HAP-1 (cell line): ENCODE results near the gene ACAD8.
A peak's percentile ranks its signal among the peaks of the same experiment; 100 is the strongest.
"Not testable (repeated sequence)": the region's sequence is repeated elsewhere in the genome, so short reads cannot be mapped to it uniquely, and the experiment has no call there.

ENCODE experiments used
- DNase-seq, 2 experiments: peaks; one replicate each; pipeline ENCODE4 v3.0.0-alpha.2; 2016 to 2020; ENCODE audit warnings: low spot score in 2 of 2
- H3K27me3 ChIP-seq: fragments of 250-450 bp; sonication (Bioruptor Pico); 2 replicates; pipeline ENCODE4 v1.5.1; 2020; ENCODE audit warnings: low read depth, mild to moderate bottlenecking, moderate library complexity
- H3K36me3 ChIP-seq: fragments of 250-450 bp; sonication (Bioruptor Pico); replicated peaks from 2 replicates; pipeline ENCODE4 v1.5.1; 2020; ENCODE audit warnings: mild to moderate bottlenecking
- H3K4me1 ChIP-seq: fragments of 250-450 bp; sonication (Bioruptor Pico); 2 replicates; pipeline ENCODE4 v1.5.1; 2020; ENCODE audit warnings: mild to moderate bottlenecking
- H3K4me3 ChIP-seq: fragments of 250-450 bp; sonication (Bioruptor Pico); 2 replicates; pipeline ENCODE4 v1.5.1; 2020; ENCODE audit warnings: mild to moderate bottlenecking, moderate library complexity
- H3K9me3 ChIP-seq: fragments of 250-450 bp; sonication (Bioruptor Pico); 2 replicates; pipeline ENCODE4 v1.5.1; 2020; ENCODE audit warnings: mild to moderate bottlenecking, moderate library complexity
- in situ Hi-C: fragments of 300-500 bp; cut with MboI; formaldehyde crosslinking; loops from 3 replicates; pipeline ENCODE4 v1.14.3; 2020; ENCODE audit warnings: low sequenced_read_pairs, inconsistent platforms, mixed read lengths

ACAD8 gene

GRCh38 chr11:134246678-134247077, 6.7 kb upstream of the ACAD8 start:
- peaks cover 5% of the 10 kb centered on the region for H3K4me1 ChIP-seq
- DNase-seq = no peak
- no peaks in the 10 kb centered on the region for H3K9me3 ChIP-seq
- no peak overlapping the region for H3K4me3 ChIP-seq
- H3K27me3 ChIP-seq = no peaks in the 10 kb centered on the region
- in situ Hi-C loops = no loop called here
- H3K36me3 ChIP-seq = peaks cover 49% of the 10 kb centered on the region

- DNase-seq = no peak
- H3K9me3 ChIP-seq = no peaks in the 10 kb centered on the region
- H3K4me1 ChIP-seq = peaks cover 13% of the 10 kb centered on the region
- H3K27me3 ChIP-seq = no peaks in the 10 kb centered on the region
- no peak overlapping the region for H3K4me3 ChIP-seq
- in situ Hi-C loops = no loop called here
- H3K36me3 ChIP-seq = peaks cover 39% of the 10 kb centered on the region
Measured at GRCh38 chr11:134248910-134249480, 4.4 kb upstream of the ACAD8 start.

GRCh38 chr11:134250246-134250645, 3.1 kb upstream of the ACAD8 start:
- no peak overlapping the region for H3K4me3 ChIP-seq
- in situ Hi-C loops = no loop called here
- H3K36me3 ChIP-seq = peaks cover 30% of the 10 kb centered on the region
- no peaks in the 10 kb centered on the region for H3K9me3 ChIP-seq
- peaks cover 20% of the 10 kb centered on the region for H3K4me1 ChIP-seq
- DNase-seq = no peak
- H3K27me3 ChIP-seq = no peaks in the 10 kb centered on the region

- Histone ChIP-seq H3K4me3 (no peak overlapping the region), H3K9me3 (no peaks in the 10 kb centered on the region), H3K27me3 (no peaks in the 10 kb centered on the region), H3K36me3 (peaks cover 28% of the 10 kb centered on the region), H3K4me1 (peaks cover 20% of the 10 kb centered on the region)
- in situ Hi-C loops = no loop called here
- DNase-seq = no peak
Measured at GRCh38 chr11:134250675-134251074, 2.7 kb upstream of the ACAD8 start.

GRCh38 chr11:134252346-134253187, 801 bp upstream of the ACAD8 start:
- in situ Hi-C loops = no loop called here
- peak in 1 of 2 experiments; percentile 52 for DNase-seq
- Histone ChIP-seq H3K9me3 (no peaks in the 10 kb centered on the region), H3K27me3 (no peaks in the 10 kb centered on the region), H3K4me3 (peak overlapping the region; percentile 78), H3K4me1 (peaks cover 20% of the 10 kb centered on the region), H3K36me3 (peaks cover 25% of the 10 kb centered on the region)

- peaks cover 20% of the 10 kb centered on the region for H3K4me1 ChIP-seq
- DNase-seq = no peak
- H3K36me3 ChIP-seq = peaks cover 17% of the 10 kb centered on the region
- in situ Hi-C loops = no loop called here
- no peaks in the 10 kb centered on the region for H3K27me3 ChIP-seq
- no peaks in the 10 kb centered on the region for H3K9me3 ChIP-seq
- peak overlapping the region; percentile 78 for H3K4me3 ChIP-seq
Measured at GRCh38 chr11:134254433-134255183, 1.2 kb downstream of the ACAD8 start.

GRCh38 chr11:134255184-134255561, 1.8 kb downstream of the ACAD8 start:
- H3K27me3 ChIP-seq, DNase-seq, in situ Hi-C loops, H3K4me3 ChIP-seq, H3K9me3 ChIP-seq: not testable (repeated sequence)
- peaks cover 20% of the 10 kb centered on the region for H3K4me1 ChIP-seq
- peaks cover 17% of the 10 kb centered on the region for H3K36me3 ChIP-seq

- no peak overlapping the region for H3K4me3 ChIP-seq
- in situ Hi-C loops = no loop called here
- H3K4me1 ChIP-seq = peaks cover 10% of the 10 kb centered on the region
- H3K27me3 ChIP-seq = no peaks in the 10 kb centered on the region
- no peaks in the 10 kb centered on the region for H3K9me3 ChIP-seq
- peaks cover 25% of the 10 kb centered on the region for H3K36me3 ChIP-seq
- DNase-seq = no peak
Measured at GRCh38 chr11:134257101-134257500, 3.7 kb downstream of the ACAD8 start.

GRCh38 chr11:134258577-134258976, 5.2 kb downstream of the ACAD8 start:
- Histone ChIP-seq H3K27me3 (no peaks in the 10 kb centered on the region), H3K4me1 (peaks cover 7% of the 10 kb centered on the region), H3K36me3 (peaks cover 26% of the 10 kb centered on the region), H3K9me3 (no peaks in the 10 kb centered on the region), H3K4me3 (no peak overlapping the region)
- in situ Hi-C loops = no loop called here
- no peak for DNase-seq

- H3K27me3 ChIP-seq = no peaks in the 10 kb centered on the region
- H3K9me3 ChIP-seq = no peaks in the 10 kb centered on the region
- no peak for DNase-seq
- H3K4me3 ChIP-seq = no peak overlapping the region
- in situ Hi-C loops = no loop called here
- no peaks in the 10 kb centered on the region for H3K4me1 ChIP-seq
- H3K36me3 ChIP-seq = peaks cover 26% of the 10 kb centered on the region
Measured at GRCh38 chr11:134260503-134260902, 7.1 kb downstream of the ACAD8 start.

GRCh38 chr11:134260983-134261382, 7.6 kb downstream of the ACAD8 start:
- no peak for DNase-seq
- in situ Hi-C loops = no loop called here
- Histone ChIP-seq H3K27me3 (no peaks in the 10 kb centered on the region), H3K4me3 (no peak overlapping the region), H3K36me3 (peaks cover 26% of the 10 kb centered on the region), H3K4me1 (no peaks in the 10 kb centered on the region), H3K9me3 (no peaks in the 10 kb centered on the region)

- DNase-seq = peak in 1 of 2 experiments; percentile 53
- Histone ChIP-seq H3K4me3 (no peak overlapping the region), H3K4me1 (peaks cover 2% of the 10 kb centered on the region; the same call in 1 of the 2 replicates), H3K36me3 (peaks cover 26% of the 10 kb centered on the region), H3K9me3 (no peaks in the 10 kb centered on the region), H3K27me3 (no peaks in the 10 kb centered on the region)
- in situ Hi-C loops = no loop called here
Measured at GRCh38 chr11:134261626-134262488, 8.5 kb downstream of the ACAD8 start.

- DNase-seq = no peak
- Histone ChIP-seq H3K4me3 (no peak overlapping the region), H3K27me3 (no peaks in the 10 kb centered on the region), H3K9me3 (no peaks in the 10 kb centered on the region), H3K36me3 (peaks cover 14% of the 10 kb centered on the region), H3K4me1 (peaks cover 13% of the 10 kb centered on the region)
- in situ Hi-C loops = no loop called here
Measured at GRCh38 chr11:134264966-134265764, 11.8 kb downstream of the ACAD8 start.
